GM23338 (cell line): ENCODE data around the gene MED12L.

Experiments used
- CREB1 ChIP-seq: fragments of 250-450 bp; sonication (Bioruptor Pico); IDR thresholded peaks from 2 replicates; pipeline ENCODE4 v1.5.0; 2020; ENCODE audit warnings: low read depth, mild to moderate bottlenecking, moderate library complexity
- CTCF ChIP-seq, 2 experiments: fragments of 200-600 bp in 1 of 2; sonication (generic) in 1 of 2; conservative IDR thresholded peaks; 2 replicates each; pipeline versions ENCODE4 v1.5.1 to v1.6.1; 2016 to 2017; ENCODE audit warnings: antibody characterized with exemption in 2 of 2, low read depth in 2 of 2, mild to moderate bottlenecking in 2 of 2, moderate library complexity in 1 of 2
- EZH2 ChIP-seq: fragments of 200-600 bp; sonication (generic); IDR thresholded peaks from one replicate; pipeline ENCODE4 v1.8.0; 2017; ENCODE audit warnings: antibody characterized with exemption, mild to moderate bottlenecking, low read depth; ENCODE audit not compliant: unreplicated experiment
- JUNB ChIP-seq: IDR thresholded peaks from one replicate; pipeline ENCODE4 v1.6.1; 2016; ENCODE audit warnings: antibody characterized with exemption; ENCODE audit not compliant: unreplicated experiment
- POLR2AphosphoS5 ChIP-seq: IDR thresholded peaks from 2 replicates; pipeline ENCODE4 v1.6.1; 2016; ENCODE audit warnings: antibody characterized with exemption, low read depth
- STAT1 ChIP-seq: IDR thresholded peaks from one replicate; pipeline ENCODE4 v1.6.1; 2016; ENCODE audit warnings: antibody characterized with exemption; ENCODE audit not compliant: unreplicated experiment
- ZNF331 ChIP-seq: fragments of 250-450 bp; sonication (Bioruptor Pico); IDR thresholded peaks from 2 replicates; pipeline ENCODE4 v1.5.0; 2020; ENCODE audit warnings: low read depth, mild to moderate bottlenecking, moderate library complexity
- ZNF462 ChIP-seq: fragments of 250-450 bp; sonication (Bioruptor Pico); IDR thresholded peaks from 2 replicates; pipeline ENCODE4 v1.5.0; 2020; ENCODE audit warnings: mild to moderate bottlenecking, moderate library complexity
- TF ChIP-seq, protein P1 (sequence below): IDR thresholded peaks from one replicate; pipeline ENCODE4 v1.6.1; 2018; ENCODE audit warnings: antibody characterized with exemption; ENCODE audit not compliant: unreplicated experiment

GRCh38 chr3:151144760-151145159, 59.3 kb downstream of the MED12L start:
- no peak for TF ChIP-seq CTCF (conservative IDR thresholded peaks at IDR 0.05; ENCODE audit: low read depth in 2 of 2)
- TF ChIP-seq POLR2AphosphoS5, result no peak
- TF ChIP-seq STAT1, result no peak
- TF ChIP-seq, protein P1, sequence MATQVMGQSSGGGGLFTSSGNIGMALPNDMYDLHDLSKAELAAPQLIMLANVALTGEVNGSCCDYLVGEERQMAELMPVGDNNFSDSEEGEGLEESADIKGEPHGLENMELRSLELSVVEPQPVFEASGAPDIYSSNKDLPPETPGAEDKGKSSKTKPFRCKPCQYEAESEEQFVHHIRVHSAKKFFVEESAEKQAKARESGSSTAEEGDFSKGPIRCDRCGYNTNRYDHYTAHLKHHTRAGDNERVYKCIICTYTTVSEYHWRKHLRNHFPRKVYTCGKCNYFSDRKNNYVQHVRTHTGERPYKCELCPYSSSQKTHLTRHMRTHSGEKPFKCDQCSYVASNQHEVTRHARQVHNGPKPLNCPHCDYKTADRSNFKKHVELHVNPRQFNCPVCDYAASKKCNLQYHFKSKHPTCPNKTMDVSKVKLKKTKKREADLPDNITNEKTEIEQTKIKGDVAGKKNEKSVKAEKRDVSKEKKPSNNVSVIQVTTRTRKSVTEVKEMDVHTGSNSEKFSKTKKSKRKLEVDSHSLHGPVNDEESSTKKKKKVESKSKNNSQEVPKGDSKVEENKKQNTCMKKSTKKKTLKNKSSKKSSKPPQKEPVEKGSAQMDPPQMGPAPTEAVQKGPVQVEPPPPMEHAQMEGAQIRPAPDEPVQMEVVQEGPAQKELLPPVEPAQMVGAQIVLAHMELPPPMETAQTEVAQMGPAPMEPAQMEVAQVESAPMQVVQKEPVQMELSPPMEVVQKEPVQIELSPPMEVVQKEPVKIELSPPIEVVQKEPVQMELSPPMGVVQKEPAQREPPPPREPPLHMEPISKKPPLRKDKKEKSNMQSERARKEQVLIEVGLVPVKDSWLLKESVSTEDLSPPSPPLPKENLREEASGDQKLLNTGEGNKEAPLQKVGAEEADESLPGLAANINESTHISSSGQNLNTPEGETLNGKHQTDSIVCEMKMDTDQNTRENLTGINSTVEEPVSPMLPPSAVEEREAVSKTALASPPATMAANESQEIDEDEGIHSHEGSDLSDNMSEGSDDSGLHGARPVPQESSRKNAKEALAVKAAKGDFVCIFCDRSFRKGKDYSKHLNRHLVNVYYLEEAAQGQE, result no peak
- no peak for TF ChIP-seq EZH2
- TF ChIP-seq CREB1 (CRISPR knock-in tag), result no peak
- TF ChIP-seq ZNF331 (CRISPR knock-in tag), result no peak
- no peak for TF ChIP-seq ZNF462 (CRISPR knock-in tag)
- no peak for TF ChIP-seq JUNB
